Body of pancreas (tissue), 4 donors: ENCODE data around the gene PPIL4.

ENCODE experiments used
- POLR2A ChIP-seq, 3 donors: fragments of 450-650 bp; IDR thresholded peaks; one replicate each; pipeline ENCODE4 v1.6.1; 2016; ENCODE audit warnings: antibody characterized with exemption in 3 of 3, mild to moderate bottlenecking in 2 of 3
- TF ChIP-seq, protein P1 (sequence below), 7 experiments: fragments of 450-650 bp in 4 of 7; fragments of 200-600 bp in 3 of 7; sonication (generic) in 3 of 7; IDR thresholded peaks; one replicate each; pipeline ENCODE4 v1.5.1; 2016 to 2019; ENCODE audit warnings: antibody characterized with exemption in 7 of 7

DNA sequence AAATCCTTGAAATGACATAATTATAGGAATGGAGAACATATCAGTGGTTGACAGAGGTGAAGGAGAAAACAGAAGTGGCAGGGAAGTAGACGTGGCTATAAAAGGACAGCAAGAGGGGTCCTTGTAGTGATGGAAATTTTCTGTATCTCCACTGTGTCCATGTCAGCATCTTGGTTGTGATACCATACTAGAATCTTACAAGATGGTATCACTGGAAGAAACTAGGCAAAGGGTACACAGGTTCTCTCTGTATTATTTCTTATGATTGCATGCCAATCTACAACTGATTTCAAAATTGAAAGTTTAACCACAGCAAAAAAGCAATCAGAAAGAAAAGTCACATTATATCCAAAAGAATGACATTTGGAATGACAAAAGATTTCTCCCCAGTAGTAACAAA is 44.6 kb downstream of the PPIL4 start:
- TF ChIP-seq, protein P1, sequence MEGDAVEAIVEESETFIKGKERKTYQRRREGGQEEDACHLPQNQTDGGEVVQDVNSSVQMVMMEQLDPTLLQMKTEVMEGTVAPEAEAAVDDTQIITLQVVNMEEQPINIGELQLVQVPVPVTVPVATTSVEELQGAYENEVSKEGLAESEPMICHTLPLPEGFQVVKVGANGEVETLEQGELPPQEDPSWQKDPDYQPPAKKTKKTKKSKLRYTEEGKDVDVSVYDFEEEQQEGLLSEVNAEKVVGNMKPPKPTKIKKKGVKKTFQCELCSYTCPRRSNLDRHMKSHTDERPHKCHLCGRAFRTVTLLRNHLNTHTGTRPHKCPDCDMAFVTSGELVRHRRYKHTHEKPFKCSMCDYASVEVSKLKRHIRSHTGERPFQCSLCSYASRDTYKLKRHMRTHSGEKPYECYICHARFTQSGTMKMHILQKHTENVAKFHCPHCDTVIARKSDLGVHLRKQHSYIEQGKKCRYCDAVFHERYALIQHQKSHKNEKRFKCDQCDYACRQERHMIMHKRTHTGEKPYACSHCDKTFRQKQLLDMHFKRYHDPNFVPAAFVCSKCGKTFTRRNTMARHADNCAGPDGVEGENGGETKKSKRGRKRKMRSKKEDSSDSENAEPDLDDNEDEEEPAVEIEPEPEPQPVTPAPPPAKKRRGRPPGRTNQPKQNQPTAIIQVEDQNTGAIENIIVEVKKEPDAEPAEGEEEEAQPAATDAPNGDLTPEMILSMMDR (IDR thresholded peaks at IDR 0.05), result no peak
- TF ChIP-seq POLR2A (IDR thresholded peaks at IDR 0.05), result no peak
